Left lung (tissue), 10 donors: Measurements from ENCODE around the gene ERBB4. TPM values are rescaled to one million over a fixed set of nuclear protein-coding genes. Genes with fewer than 3 reads are reported as not detected.
"Not testable (repeated sequence)": the region's sequence is repeated elsewhere in the genome, so short reads cannot be mapped to it uniquely, and the experiment has no call there.

Experiments
- ATAC-seq: fragments of 200-7000 bp; cut with Tn5 transposase; one replicate; pipeline ENCODE4 v1.9.1; 2020; ENCODE audit warnings: moderate library complexity
- DNase-seq, 4 donors: peaks; one replicate each; pipeline ENCODE4 v3.0.0-alpha.2; 2013 to 2020
- H3K27ac ChIP-seq, 2 donors: fragments of 200-600 bp; sonication (generic) in 1 of 2; one replicate each; pipeline versions ENCODE4 v1.5.0 to v1.8.0; 2020 to 2021
- H3K27me3 ChIP-seq, 2 donors: fragments of 200-600 bp; sonication (generic) in 1 of 2; one replicate each; pipeline versions ENCODE4 v1.5.0 to v1.8.0; 2020 to 2021
- H3K36me3 ChIP-seq, 2 donors: fragments of 200-600 bp; sonication (generic) in 1 of 2; one replicate each; pipeline versions ENCODE4 v1.5.0 to v1.8.0; 2020 to 2021
- H3K4me1 ChIP-seq, 2 donors: fragments of 200-600 bp; one replicate each; pipeline ENCODE4 v1.8.0; 2021
- H3K4me3 ChIP-seq, 2 donors: fragments of 200-600 bp; sonication (generic) in 1 of 2; one replicate each; pipeline versions ENCODE4 v1.5.0 to v1.8.0; 2020 to 2021; ENCODE audit warnings: mild to moderate bottlenecking in 1 of 2
- H3K9me3 ChIP-seq, 2 donors: fragments of 200-600 bp; sonication (generic) in 1 of 2; one replicate each; pipeline versions ENCODE4 v1.5.0 to v1.8.0; 2020 to 2021
- intact Hi-C, 2 donors: fragments of 100-400 bp; cut with DNase I; formaldehyde crosslinking; loops; one replicate each; pipeline versions ENCODE4 v1.11.2 to v1.14.2; 2022
- polyA plus RNA-seq, 6 donors: library from polyadenylated mRNA; unstranded; fragments of 120-200 nt; gene quantifications; one replicate each; pipeline ENCODE4 v1.2.1, GENCODE V29; 2013; ENCODE audit not compliant: insufficient read length in 6 of 6
- total RNA-seq, 2 donors: library from RNA; stranded (reverse); fragmentation: NEBNext Ultra II Directional; extraction: Animal tissue kit (Norgen Biotek cat#: 25700); gene quantifications; one replicate each; pipeline ENCODE4 v1.2.1, GENCODE V29; 2021
- TF ChIP-seq, protein P1 (sequence below), 2 donors: fragments of 200-600 bp; sonication (generic) in 1 of 2; IDR thresholded peaks; one replicate each; pipeline versions ENCODE4 v1.5.0 to v1.8.0; 2021; ENCODE audit warnings: antibody characterized with exemption in 2 of 2
- donor health status: DM: no; HTN: yes; CAD: no.
- donor health status: DM: no; HTN: no; CAD: no.

Gene ERBB4
- total and polyA plus RNA-seq, 8 donors: 0.89 to 16.0 (median 1.4) TPM

DNA sequence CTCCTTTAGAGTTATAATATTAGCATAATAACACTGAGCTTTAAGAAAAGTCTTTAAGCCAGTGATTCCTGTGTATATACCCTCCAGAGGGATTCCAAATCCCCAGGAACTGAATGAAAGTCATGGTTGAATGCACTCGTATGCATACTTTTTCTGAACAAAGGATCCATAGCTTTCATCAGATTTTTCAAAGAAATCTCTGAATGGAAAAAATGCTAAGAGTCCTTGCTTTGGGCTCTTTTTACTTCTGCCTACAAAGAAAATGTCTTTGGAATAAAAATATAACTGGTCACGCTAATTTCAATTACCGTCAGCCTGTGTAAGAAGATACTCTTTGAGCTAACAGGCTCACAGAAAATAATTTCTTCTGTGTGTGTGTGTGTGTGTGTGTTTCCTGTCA is 939.5 kb downstream of the ERBB4 start:
- DNase-seq (no peak), ATAC-seq (no peak)
- H3K36me3 ChIP-seq: no peaks in the 10 kb centered on the region
- TF ChIP-seq, protein P1, sequence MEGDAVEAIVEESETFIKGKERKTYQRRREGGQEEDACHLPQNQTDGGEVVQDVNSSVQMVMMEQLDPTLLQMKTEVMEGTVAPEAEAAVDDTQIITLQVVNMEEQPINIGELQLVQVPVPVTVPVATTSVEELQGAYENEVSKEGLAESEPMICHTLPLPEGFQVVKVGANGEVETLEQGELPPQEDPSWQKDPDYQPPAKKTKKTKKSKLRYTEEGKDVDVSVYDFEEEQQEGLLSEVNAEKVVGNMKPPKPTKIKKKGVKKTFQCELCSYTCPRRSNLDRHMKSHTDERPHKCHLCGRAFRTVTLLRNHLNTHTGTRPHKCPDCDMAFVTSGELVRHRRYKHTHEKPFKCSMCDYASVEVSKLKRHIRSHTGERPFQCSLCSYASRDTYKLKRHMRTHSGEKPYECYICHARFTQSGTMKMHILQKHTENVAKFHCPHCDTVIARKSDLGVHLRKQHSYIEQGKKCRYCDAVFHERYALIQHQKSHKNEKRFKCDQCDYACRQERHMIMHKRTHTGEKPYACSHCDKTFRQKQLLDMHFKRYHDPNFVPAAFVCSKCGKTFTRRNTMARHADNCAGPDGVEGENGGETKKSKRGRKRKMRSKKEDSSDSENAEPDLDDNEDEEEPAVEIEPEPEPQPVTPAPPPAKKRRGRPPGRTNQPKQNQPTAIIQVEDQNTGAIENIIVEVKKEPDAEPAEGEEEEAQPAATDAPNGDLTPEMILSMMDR (IDR thresholded peaks at IDR 0.05): no peak
- H3K27me3 ChIP-seq: no peaks in the 10 kb centered on the region
- no peaks in the 10 kb centered on the region for H3K9me3 ChIP-seq
- no peaks in the 10 kb centered on the region for H3K4me1 ChIP-seq
- no peak overlapping the region for H3K4me3 ChIP-seq
- intact Hi-C loops: no loop called here
- no peak overlapping the region for H3K27ac ChIP-seq

DNA sequence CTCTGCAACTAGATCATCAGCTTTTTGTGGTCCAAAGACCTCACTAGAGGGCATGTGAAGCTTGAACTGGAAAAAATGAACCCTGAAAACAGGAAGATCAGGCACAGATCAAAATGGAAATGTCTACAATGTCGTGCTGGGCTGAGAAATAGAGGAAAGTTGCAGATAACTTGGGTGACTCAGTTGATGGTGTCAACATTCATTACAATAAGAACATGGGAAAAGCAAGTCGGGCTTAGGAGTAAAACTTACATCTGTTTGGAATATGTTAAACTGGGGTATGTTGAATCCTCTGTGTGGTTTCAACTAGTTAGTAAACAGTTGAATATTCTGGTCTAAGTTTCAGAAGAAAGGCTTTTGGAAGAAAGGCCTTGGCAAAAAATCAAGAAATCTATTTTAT is 940.4 kb downstream of the ERBB4 start:
- no peaks in the 10 kb centered on the region for H3K9me3 ChIP-seq
- H3K36me3 ChIP-seq: no peaks in the 10 kb centered on the region
- no peak for ATAC-seq
- no peak overlapping the region for H3K4me3 ChIP-seq
- H3K27ac ChIP-seq: no peak overlapping the region
- DNase-seq: no peak
- H3K27me3 ChIP-seq: no peaks in the 10 kb centered on the region
- intact Hi-C loops: no loop called here
- TF ChIP-seq, protein P1 (IDR thresholded peaks at IDR 0.05): no peak
- H3K4me1 ChIP-seq: no peaks in the 10 kb centered on the region

DNA sequence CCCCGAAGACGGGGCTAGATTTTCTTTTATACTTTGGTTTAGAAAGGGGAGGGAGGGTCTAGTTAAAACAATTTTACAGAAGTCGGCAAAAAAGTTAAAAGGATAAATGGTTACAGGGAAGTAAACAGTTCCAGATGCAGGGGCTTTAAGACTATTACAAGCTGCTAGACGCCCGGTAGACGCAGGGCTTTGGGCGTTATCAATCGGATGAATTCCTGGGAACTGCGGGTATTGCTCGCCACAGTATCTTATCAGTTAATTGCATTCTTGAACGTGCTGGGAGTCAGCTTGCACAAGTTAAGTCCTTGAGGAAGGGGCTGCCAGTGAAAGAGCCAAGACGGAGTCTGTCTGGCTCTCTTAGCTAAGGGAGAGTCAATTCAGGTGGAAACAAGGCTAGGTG is 946.6 kb downstream of the ERBB4 start:
- H3K4me1 ChIP-seq, H3K27me3 ChIP-seq, H3K27ac ChIP-seq, ATAC-seq, DNase-seq, H3K9me3 ChIP-seq, intact Hi-C loops, H3K4me3 ChIP-seq, H3K36me3 ChIP-seq: not testable (repeated sequence)

DNA sequence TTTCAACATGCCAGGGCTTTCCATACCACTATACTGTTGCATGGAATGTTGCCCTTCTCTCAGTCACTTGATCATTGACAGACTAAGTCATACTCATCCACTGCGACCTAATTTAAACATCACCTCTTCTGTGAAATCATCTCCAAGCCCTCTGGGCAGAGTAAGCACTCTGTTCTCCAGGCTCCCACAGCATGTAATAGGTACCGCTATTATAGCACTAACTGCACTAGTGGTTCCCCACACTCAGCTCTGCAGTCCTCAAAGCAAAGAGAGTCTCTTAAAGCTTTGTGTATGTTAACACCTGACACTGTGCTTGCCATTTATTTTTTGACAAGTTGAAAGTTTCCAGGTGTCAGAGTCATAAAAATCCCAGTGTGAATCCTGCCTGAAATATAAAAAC is 947.2 kb downstream of the ERBB4 start:
- DNase-seq (no peak), ATAC-seq (no peak)
- no peaks in the 10 kb centered on the region for H3K36me3 ChIP-seq
- TF ChIP-seq, protein P1 (IDR thresholded peaks at IDR 0.05): no peak
- H3K4me3 ChIP-seq: no peak overlapping the region
- H3K4me1 ChIP-seq: no peaks in the 10 kb centered on the region
- no peaks in the 10 kb centered on the region for H3K27me3 ChIP-seq
- peaks cover 0 to 3% of the 10 kb centered on the region in 2 donors for H3K9me3 ChIP-seq
- intact Hi-C loops: no loop called here
- no peak overlapping the region for H3K27ac ChIP-seq

DNA sequence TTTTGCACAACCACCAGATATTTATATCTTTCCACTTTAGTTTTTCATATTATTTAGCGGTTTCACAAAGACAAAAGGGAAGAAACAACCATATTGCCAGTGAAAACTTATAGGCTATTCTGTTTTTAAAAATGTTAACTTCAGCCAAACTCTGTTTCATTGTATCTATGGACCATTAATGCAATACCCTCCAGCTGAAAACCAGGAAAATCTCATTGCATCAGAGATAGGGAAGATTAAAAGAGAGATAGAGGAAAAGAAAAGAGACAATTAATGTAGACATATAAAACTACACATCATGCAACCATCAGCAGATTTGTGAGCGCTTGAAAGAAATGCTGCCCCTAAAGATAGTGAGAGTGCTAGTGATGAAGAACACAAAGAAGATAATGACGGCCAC is 970.2 kb downstream of the ERBB4 start:
- Histone ChIP-seq H3K36me3 (no peaks in the 10 kb centered on the region), H3K27ac (no peak overlapping the region), H3K4me3 (no peak overlapping the region), H3K27me3 (no peaks in the 10 kb centered on the region), H3K4me1 (no peaks in the 10 kb centered on the region), H3K9me3 (peaks cover 0 to 13% of the 10 kb centered on the region in 2 donors)
- TF ChIP-seq, protein P1 (IDR thresholded peaks at IDR 0.05): no peak
- DNase-seq (no peak), ATAC-seq (no peak)
- intact Hi-C loops: no loop called here

DNA sequence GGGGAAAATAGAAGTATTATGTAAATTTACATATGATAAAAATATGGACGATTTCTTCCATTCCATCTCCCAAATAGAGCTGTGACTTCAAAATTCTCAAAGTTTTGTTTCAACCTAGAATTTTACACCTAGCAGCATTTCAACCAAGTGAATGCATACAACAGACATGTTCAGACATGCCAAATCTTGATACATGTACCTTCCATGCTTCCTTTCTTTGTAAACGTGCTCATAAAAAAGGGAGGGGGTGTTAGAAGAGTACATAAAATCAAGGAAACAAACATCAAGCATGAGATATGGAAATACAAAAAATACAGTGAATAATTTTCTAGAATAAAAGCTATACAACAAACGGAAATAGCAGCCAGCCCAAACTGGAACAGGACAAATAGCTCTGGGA is 974.2 kb downstream of the ERBB4 start:
- H3K36me3 ChIP-seq: no peaks in the 10 kb centered on the region
- no peaks in the 10 kb centered on the region for H3K4me1 ChIP-seq
- H3K9me3 ChIP-seq: peaks cover 0 to 15% of the 10 kb centered on the region in 2 donors
- H3K27me3 ChIP-seq: no peaks in the 10 kb centered on the region
- no peak for DNase-seq
- no peak for ATAC-seq
- intact Hi-C loops: no loop called here
- H3K27ac ChIP-seq: no peak overlapping the region
- TF ChIP-seq, protein P1 (IDR thresholded peaks at IDR 0.05): no peak
- H3K4me3 ChIP-seq: no peak overlapping the region
